ENCODE results near the gene GSC2. TPM values are rescaled to one million over a fixed set of nuclear protein-coding genes. Genes with fewer than 3 reads are reported as not detected.

GSC2 gene
- polyA plus RNA-seq, 1 donor from 2014 or later = not detected

DNA sequence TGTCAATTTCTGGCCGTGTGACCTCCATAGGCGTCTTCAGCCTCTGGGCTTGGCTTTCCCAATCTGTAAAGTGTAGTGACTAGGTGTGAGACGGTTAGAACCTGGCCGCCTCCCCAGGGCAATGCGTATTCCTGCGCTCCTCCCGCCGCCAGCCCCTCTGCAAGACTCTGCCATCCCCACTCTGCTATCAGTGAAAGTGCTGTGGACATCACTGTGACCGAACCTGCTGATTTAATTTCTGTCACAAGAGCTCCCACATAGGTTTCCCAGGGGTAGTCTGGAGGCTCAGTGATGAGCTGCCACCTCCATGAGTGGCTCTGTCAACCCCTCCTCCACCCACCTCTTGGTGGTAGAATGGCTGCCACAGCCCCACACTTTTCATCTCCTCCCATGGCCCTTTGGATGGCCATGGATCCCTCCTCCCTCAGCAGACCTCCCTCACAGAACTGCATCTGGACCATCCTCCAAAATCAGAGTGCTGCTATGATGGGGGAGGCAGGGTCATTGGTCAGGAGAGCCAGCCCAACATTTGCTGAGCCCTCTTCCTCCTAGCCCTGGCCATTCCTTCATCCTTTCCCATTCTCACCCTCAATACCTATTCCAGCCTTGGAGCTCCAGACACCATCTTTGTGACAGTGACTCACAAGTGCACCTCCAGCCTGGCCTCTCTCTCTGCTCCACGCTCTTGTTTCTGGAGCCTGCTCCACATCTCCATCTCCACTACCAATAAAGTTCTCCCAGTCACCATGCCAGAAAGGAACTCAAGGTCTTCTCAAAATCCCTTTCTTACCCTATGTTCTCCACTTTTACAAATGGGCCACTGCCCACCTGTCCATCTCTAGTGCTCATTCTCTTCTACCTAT, 1.5 kb upstream of the GSC2 start:
- peaks cover 24% of the 10 kb centered on the region for H3K27me3 Mint-ChIP-seq
- no peaks in the 10 kb centered on the region for H3K36me3 Mint-ChIP-seq
- peaks cover 0 to 8% (median 3%) of the 10 kb centered on the region in 3 donors for H3K4me1 Mint-ChIP-seq
- peak overlapping the region; percentile 4 to 70 (median 63) for H3K4me3 Mint-ChIP-seq
- peak overlapping the region in 1 of 3 donors; percentile 82 for H3K27ac Mint-ChIP-seq
- peaks cover 0 to 3% (median 0%) of the 10 kb centered on the region in 3 donors for H3K9me3 Mint-ChIP-seq

DNA sequence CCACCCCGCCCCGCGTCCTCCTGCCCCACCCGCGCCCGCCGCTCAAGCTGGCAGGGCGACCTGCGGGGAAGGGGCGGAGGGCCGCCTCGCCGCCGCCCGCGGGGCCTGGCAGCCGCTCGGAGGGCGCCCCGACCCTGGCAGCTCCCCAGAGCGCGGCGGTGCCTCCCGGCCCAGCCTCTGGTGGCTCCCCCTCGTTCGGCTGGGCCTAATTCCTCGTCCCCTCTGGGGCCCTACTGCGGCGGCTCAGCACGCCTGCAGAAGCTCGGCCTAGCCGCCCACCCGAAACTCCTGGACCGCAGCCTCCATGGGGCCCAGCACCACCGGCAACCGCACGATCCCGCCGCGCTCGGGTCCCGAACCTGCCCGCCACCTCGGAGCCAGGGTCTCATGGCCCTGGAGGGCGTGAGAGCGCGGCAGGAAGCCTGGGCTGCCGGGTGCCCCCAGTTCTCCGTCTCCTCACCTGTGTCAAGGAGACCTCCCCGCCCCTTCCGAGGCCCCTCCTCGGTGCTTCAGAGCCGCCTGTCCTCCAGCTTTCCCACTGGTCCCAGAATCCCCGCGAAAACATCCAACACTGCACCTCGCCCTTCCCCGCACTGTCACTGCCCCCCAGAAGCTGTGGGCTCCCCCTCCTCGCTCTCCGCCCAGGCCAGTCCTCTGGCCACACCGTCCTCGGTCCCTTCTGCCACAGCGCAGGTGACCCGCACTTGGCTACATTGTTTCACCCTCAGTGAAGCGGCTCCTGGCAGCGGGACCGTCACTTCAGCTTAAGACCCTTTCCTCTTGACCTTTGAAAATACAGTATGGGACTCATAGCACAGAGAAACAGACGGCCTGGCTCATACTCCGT, 613 bp upstream of the GSC2 start:
- H3K27ac Mint-ChIP-seq = peak overlapping the region in 1 of 3 donors; percentile 82

DNA sequence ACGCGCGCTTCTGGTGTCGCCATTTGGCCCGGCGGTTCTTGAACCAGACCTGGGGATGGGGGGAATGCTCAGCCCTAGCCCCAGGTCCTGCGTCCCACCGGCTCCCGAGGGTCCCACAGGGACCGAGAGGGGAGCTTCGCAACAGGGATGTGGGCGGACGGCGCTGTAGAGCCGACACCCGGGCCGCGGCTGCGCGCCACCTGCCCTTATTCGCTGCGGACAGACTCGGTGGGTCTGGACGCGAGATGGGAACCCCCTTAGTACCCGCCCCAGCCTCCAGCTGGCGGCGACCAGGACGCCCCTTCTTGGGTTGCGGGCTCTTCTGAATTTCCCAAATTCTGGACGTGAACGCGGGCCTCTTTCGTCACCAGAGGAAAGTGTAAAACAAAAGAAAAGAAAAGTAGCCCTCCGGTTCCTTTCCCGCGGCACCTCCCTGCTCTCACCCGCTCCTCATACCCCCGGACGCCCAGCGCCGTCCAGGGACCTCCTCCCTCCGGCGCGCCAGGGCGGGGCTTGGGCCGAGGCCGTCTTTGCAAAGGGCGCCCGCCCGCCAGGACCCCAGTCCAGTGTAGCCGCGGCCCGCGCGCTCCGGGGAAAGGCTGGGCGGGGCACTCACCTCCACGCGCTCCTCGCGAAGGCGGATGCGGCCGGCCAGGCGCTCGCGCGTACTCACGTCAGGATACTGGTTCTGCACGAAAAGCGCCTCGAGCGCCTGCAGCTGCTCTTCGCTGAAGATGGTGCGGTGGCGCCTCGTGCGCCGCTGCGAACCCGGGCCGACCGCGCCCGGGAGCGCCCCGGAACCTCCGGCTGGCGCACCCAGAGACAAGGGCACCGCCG, 827 bp downstream of the GSC2 start:
- peaks cover 0 to 3% (median 0%) of the 10 kb centered on the region in 3 donors for H3K9me3 Mint-ChIP-seq
- H3K27me3 Mint-ChIP-seq = peaks cover 24% of the 10 kb centered on the region
- no peak overlapping the region for H3K27ac Mint-ChIP-seq
- H3K4me3 Mint-ChIP-seq = peak overlapping the region in 3 of 4 donors; percentile 62 to 92 (median 63)
- no peaks in the 10 kb centered on the region for H3K36me3 Mint-ChIP-seq
- peaks cover 7 to 10% (median 8%) of the 10 kb centered on the region in 3 donors for H3K4me1 Mint-ChIP-seq

More for the DNA sequence above, 613 bp upstream of the GSC2 start:
- Mint-ChIP-seq H3K4me3 (peak overlapping the region; percentile 4 to 70 (median 58)), H3K4me1 (peaks cover 3 to 8% (median 4%) of the 10 kb centered on the region in 3 donors), H3K36me3 (no peaks in the 10 kb centered on the region), H3K9me3 (peaks cover 0 to 3% (median 0%) of the 10 kb centered on the region in 3 donors), H3K27me3 (peaks cover 24% of the 10 kb centered on the region)

DNA sequence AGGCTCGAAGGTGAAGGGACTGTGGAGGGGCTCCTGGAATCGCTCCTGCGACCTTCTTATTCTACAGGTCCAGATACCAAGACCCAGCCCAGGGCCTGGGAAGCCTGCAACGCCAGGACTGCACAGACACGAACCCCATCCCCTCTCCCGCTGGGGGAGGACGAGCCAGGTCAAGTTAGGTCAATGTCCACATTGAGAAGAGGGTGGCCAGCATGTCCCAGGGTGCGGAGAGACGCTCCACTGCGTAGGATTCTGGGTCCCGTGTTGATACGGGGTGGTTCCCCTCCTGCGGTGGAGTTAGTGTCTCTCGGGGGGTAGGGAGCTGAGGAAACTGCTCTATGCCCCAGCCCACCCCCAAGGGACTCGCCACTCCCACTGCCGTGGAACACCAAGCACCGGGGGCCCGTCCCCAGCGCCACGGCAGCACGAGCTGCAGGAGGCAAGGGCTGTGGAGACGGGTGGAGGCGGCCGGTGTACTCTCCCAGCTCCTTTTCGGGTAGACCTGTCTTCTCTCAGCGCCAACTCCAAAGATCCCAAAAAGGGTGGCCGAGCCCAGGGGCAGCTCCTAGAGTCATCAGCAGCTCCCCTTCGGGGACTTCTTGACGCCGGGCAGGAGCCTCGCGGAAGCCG, 1.6 kb downstream of the GSC2 start:
- Mint-ChIP-seq H3K4me3 (no peak overlapping the region), H3K4me1 (peaks cover 11 to 13% (median 13%) of the 10 kb centered on the region in 3 donors), H3K36me3 (no peaks in the 10 kb centered on the region), H3K27me3 (peaks cover 22% of the 10 kb centered on the region), H3K9me3 (peaks cover 0 to 3% (median 0%) of the 10 kb centered on the region in 3 donors), H3K27ac (no peak overlapping the region)

DNA sequence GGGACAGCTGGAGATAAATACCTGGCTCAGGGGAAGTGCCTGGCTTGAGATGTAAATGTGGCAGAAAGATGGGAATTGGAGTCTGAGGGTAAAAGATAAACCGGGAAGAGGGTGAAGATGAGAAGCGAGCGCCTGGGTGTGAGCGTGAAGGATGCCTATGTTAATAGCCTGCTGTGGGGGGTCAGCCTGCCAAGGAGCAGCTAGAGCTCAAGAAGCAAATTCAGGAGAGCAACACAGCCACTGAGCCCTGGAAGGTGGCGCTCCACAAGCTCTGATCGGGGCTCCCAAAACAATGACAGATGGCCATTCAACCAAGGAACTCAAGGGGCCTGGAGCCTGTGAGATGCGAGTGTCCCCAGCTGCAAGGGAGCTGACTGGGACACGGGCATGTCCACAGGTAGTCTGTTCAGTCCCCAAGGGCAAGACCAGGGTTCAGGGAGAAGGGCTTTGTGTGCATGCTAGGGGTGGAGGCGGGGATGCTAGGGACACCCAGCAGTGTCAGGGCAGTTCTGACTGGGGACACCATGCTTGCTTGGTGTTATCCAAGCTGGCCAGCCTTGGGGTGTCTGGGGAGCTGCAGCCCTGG, 2.8 kb downstream of the GSC2 start:
- Mint-ChIP-seq H3K36me3 (peaks cover 1% of the 10 kb centered on the region), H3K9me3 (peaks cover 0 to 3% (median 0%) of the 10 kb centered on the region in 3 donors), H3K27me3 (peaks cover 16% of the 10 kb centered on the region), H3K4me1 (peaks cover 11 to 18% (median 15%) of the 10 kb centered on the region in 3 donors), H3K27ac (peak overlapping the region in 1 of 3 donors; percentile 3), H3K4me3 (peak overlapping the region in 1 of 4 donors; percentile 75)

DNA sequence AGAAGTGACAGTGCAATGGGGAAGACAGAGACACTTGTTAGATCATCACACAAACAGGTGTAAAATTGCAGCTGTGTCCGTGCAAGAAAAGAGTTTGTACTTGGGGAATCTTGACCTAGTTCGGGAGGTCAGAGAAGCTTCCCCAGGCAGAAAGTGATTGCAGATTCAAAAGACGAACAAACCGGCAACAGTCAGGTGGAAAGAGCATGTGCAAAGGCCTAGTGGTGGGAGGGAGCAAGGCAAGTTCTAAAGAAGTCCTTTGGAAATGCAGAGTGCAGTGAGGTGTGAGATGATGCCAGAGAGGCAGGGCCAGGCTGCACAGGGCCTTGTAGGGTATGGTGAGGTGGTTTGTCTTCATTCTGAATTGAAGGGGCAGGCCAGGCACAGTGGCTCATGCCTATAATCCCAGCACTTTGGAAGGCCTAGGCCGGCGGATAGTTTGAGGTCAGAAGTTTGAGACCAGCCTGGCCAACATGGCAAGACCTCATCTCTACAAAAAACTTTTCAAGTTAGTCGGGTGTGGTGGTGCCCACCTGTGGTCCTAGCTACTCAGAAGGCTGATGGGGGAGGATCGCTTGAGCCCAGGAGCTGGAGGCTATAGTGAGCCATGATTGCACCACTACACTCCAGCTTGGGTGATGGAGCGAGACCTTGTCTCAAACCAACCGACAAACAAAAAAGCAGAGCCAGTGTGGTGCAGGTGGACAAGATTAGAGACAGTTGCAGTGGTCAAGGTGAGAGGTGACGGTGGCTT, 3.7 kb downstream of the GSC2 start:
- H3K4me3 Mint-ChIP-seq = peak overlapping the region in 1 of 4 donors; percentile 41
- H3K9me3 Mint-ChIP-seq = peaks cover 0 to 1% (median 0%) of the 10 kb centered on the region in 3 donors
- H3K36me3 Mint-ChIP-seq = peaks cover 1% of the 10 kb centered on the region
- peaks cover 11 to 18% (median 17%) of the 10 kb centered on the region in 3 donors for H3K4me1 Mint-ChIP-seq
- peaks cover 9% of the 10 kb centered on the region for H3K27me3 Mint-ChIP-seq
- no peak overlapping the region for H3K27ac Mint-ChIP-seq

DNA sequence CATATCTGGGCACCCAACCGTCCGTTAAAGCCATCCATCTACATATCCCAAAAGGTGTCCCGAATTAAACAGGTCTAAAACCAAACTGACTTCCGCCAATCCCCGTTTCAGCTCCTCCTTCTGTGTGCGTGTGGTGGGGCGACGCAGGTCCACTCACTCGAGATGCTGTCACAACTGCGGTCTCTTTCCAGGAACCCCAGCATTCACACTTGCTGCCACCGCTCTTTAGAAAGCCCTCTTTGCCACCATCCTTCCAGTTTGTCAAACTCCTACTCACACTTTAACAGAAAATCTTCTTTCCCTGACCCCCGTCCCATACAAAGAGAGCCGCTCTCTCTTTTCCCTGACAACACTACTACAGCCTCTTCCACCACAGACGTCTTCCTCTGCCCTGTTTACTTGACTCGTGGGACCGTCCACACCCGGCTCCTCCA, 6.1 kb downstream of the GSC2 start:
- Mint-ChIP-seq H3K36me3 (peaks cover 1% of the 10 kb centered on the region), H3K27ac (peak overlapping the region; percentile 40 to 100 (median 98)), H3K4me3 (peak overlapping the region; percentile 95 to 100 (median 98)), H3K4me1 (peaks cover 10 to 15% (median 11%) of the 10 kb centered on the region in 3 donors), H3K27me3 (no peaks in the 10 kb centered on the region), H3K9me3 (no peaks in the 10 kb centered on the region)

DNA sequence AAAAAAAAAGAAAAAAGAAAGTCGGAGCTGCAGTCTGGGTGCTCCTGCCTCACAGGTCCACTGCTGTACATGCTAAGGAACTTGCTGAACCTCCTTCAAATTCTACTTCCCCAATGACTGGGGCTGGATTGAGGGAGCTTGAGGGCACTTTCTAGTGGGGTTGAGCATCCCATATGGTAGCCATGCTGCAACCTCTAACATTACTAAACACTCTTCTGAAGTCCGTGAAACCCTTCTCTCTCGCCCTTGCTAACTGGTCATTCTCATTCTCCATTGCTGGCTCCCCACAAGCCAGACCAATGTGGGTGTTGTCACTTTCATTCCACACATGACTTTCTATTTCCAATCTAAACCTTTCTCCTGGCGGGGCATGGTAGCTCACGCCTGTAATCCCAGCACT, 6.9 kb downstream of the GSC2 start:
- H3K4me3 Mint-ChIP-seq = peak overlapping the region; percentile 95 to 100 (median 98)
- peaks cover 10 to 15% (median 11%) of the 10 kb centered on the region in 3 donors for H3K4me1 Mint-ChIP-seq
- no peaks in the 10 kb centered on the region for H3K27me3 Mint-ChIP-seq
- peaks cover 1% of the 10 kb centered on the region for H3K36me3 Mint-ChIP-seq
- H3K27ac Mint-ChIP-seq = peak overlapping the region in 1 of 3 donors; percentile 16
- H3K9me3 Mint-ChIP-seq = no peaks in the 10 kb centered on the region

DNA sequence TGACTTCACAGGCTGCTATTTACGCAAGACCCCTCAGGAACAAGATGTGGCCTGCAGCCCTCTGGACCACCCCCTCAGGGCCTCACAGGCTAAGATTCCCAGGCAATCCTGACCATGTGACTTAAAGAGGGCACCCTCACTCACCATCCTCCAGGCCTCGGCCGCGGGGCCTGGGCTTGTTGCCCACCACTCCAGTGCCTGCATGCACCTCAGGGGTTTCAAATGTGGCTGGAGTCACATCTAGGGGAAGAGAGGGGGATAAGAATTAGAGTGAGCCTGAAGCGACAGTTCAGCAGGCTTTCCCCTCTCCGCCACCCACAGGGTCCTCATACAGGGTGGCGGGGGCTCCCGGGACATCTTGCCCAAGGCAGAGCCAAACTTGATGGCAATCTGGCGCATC, 7.7 kb downstream of the GSC2 start:
- Mint-ChIP-seq H3K27ac (peak overlapping the region in 1 of 3 donors; percentile 16), H3K9me3 (no peaks in the 10 kb centered on the region), H3K27me3 (no peaks in the 10 kb centered on the region), H3K4me3 (peak overlapping the region; percentile 34 to 70 (median 52)), H3K36me3 (peaks cover 1% of the 10 kb centered on the region), H3K4me1 (peaks cover 10 to 15% (median 11%) of the 10 kb centered on the region in 3 donors)

DNA sequence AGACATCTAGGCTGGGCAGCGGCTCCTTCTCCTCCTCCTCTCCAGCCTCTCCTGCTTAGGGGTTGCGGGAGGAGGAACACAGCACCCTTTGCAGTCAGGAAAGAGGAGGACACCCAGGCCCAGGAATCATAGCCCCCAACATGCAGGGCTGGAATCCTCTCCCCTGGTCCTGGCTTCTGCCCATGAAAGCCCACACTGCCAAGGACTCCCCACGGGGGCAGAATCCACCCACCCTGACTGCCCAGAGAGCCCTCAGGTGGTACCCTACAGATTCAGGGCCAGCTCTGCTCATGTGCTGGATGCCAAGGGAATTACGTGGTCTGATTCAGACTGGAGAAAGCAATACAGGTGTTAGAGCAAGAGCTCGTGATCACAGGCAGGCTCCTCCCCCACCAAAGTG, 10.1 kb downstream of the GSC2 start:
- H3K4me1 Mint-ChIP-seq = peaks cover 7 to 15% (median 15%) of the 10 kb centered on the region in 3 donors
- H3K27ac Mint-ChIP-seq = no peak overlapping the region
- H3K4me3 Mint-ChIP-seq = peak overlapping the region in 1 of 4 donors; percentile 18
- no peaks in the 10 kb centered on the region for H3K9me3 Mint-ChIP-seq
- H3K36me3 Mint-ChIP-seq = peaks cover 6% of the 10 kb centered on the region
- no peaks in the 10 kb centered on the region for H3K27me3 Mint-ChIP-seq

DNA sequence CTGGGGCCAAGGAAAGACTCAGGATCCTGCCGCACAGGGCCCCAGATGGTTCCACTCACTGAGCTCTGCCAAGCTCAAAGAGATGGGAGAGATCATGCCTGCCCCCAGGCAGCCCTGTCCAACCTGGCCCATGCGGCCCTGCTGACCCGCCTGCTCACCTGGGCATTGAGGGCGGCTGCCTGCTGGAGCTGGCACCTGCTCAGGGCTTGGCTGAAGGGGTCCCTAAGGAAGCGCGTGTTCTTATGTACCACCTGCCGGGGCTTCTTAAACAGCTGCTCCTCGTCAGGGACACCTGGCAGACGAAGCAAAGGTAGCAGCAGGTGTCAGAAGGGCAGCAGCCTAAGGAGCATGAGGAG, 11.1 kb downstream of the GSC2 start:
- peaks cover 6% of the 10 kb centered on the region for H3K36me3 Mint-ChIP-seq
- peaks cover 0 to 14% (median 8%) of the 10 kb centered on the region in 3 donors for H3K4me1 Mint-ChIP-seq
- no peak overlapping the region for H3K4me3 Mint-ChIP-seq

DNA sequence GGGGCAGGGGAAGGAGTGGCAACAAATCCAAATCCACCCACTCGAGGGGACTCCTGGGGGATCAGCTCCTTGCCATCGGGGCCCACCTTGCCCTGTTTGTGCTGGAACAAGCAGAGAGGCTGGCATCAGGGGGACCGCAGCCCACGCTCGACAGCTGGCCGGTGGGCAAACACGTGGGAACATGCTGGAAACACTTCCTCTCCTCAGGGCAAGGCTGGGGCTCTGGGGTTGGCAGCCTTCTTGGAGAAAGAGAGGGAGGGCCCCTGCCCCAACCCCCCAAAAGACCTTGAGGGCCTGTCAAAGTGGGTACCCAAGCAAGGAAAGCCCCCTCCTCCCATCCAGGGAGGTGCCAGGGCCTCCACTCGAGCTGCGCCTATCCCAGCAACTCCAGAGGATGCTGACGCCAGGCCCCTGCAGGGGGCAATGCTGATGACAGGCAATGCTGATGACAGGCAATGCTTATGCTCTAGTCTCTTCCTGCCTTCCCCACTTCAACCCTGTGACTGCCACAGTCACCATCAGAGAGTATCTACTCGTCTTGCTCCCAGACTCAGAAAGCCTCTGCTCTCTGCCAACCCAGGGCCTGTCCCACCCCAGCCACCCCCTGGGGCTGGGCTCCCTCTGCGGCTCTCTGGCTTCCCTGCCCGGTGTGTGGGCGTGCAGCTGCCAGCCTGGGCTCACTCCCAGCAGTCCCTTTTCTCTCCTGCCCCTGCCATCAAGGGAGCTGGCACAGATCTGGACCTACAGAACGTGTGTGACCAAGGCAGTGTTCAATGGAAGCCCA, 11.7 kb downstream of the GSC2 start:
- Mint-ChIP-seq H3K36me3 (peaks cover 6% of the 10 kb centered on the region), H3K4me1 (peaks cover 0 to 10% (median 3%) of the 10 kb centered on the region in 3 donors), H3K27me3 (no peaks in the 10 kb centered on the region), H3K27ac (no peak overlapping the region), H3K9me3 (no peaks in the 10 kb centered on the region), H3K4me3 (no peak overlapping the region)

More for the DNA sequence above, 11.1 kb downstream of the GSC2 start:
- no peak overlapping the region for H3K27ac Mint-ChIP-seq
- H3K27me3 Mint-ChIP-seq = no peaks in the 10 kb centered on the region
- no peaks in the 10 kb centered on the region for H3K9me3 Mint-ChIP-seq
